Astrocyte (in vitro differentiated cells and primary cell): Measurements from ENCODE around the gene PARD3B. TPM values are rescaled to one million over a fixed set of nuclear protein-coding genes. Genes with fewer than 3 reads are reported as not detected.

Experiments
- DNase-seq: peaks from one replicate; pipeline ENCODE4 v3.0.0-alpha.2; 2010; ENCODE audit warnings: low read depth
- FAIRE-seq: peaks from 2 replicates; lab custom pipeline; 2011; peaks lifted over from hg19 to GRCh38; lab: Jason Lieb, UNC
- H2AFZ ChIP-seq: 2 replicates; pipeline ENCODE4 v1.6.0; 2012; ENCODE audit warnings: low read depth, low read length, inconsistent platforms
- H3K27ac ChIP-seq: 2 replicates; pipeline ENCODE4 v1.5.1; 2011; ENCODE audit warnings: low read depth, low read length, inconsistent platforms
- H3K27me3 ChIP-seq: 2 replicates; pipeline ENCODE4 v1.6.0; 2011; ENCODE audit warnings: low read length, inconsistent platforms; ENCODE audit not compliant: insufficient read depth
- H3K36me3 ChIP-seq: 2 replicates; pipeline ENCODE4 v1.5.1; 2011; ENCODE audit warnings: low read length, inconsistent platforms; ENCODE audit not compliant: insufficient read depth
- H3K4me1 ChIP-seq: 2 replicates; pipeline ENCODE4 v1.5.1; 2011; ENCODE audit warnings: low read length, inconsistent platforms; ENCODE audit not compliant: insufficient read depth
- H3K4me2 ChIP-seq: 2 replicates; pipeline ENCODE4 v1.6.0; 2012; ENCODE audit warnings: low read length, inconsistent platforms
- H3K4me3 ChIP-seq: 2 replicates; pipeline ENCODE4 v1.5.1; 2011; ENCODE audit warnings: low read depth, mild to moderate bottlenecking, low read length, inconsistent platforms; ENCODE audit not compliant: insufficient read depth
- H3K79me2 ChIP-seq: 2 replicates; pipeline ENCODE4 v1.6.0; 2012; ENCODE audit warnings: mild to moderate bottlenecking, low read length, inconsistent platforms; ENCODE audit not compliant: insufficient read depth
- H3K9ac ChIP-seq: 2 replicates; pipeline ENCODE4 v1.6.0; 2012; ENCODE audit warnings: mild to moderate bottlenecking, low read length, inconsistent platforms
- H3K9me3 ChIP-seq: 2 replicates; pipeline ENCODE4 v1.5.1; 2012; ENCODE audit warnings: low read depth, mild to moderate bottlenecking, low read length, inconsistent platforms; ENCODE audit not compliant: insufficient read depth
- H4K20me1 ChIP-seq: 2 replicates; pipeline ENCODE4 v1.6.0; 2012; ENCODE audit warnings: low read length, inconsistent platforms; ENCODE audit not compliant: insufficient read depth
- H3K27ac Mint-ChIP-seq: one replicate; pipeline ENCODE4 v1.8.0; 2021; ENCODE audit warnings: mild to moderate bottlenecking, mixed read lengths; ENCODE audit not compliant: unreplicated experiment
- H3K27me3 Mint-ChIP-seq: one replicate; pipeline ENCODE4 v1.8.0; 2021; ENCODE audit warnings: low read depth, mixed read lengths; ENCODE audit not compliant: unreplicated experiment
- H3K36me3 Mint-ChIP-seq: one replicate; pipeline ENCODE4 v1.8.0; 2021; ENCODE audit warnings: low read depth, mixed read lengths; ENCODE audit not compliant: unreplicated experiment
- H3K4me1 Mint-ChIP-seq: one replicate; pipeline ENCODE4 v1.8.0; 2021; ENCODE audit warnings: low read depth, mixed read lengths; ENCODE audit not compliant: unreplicated experiment
- H3K4me3 Mint-ChIP-seq: one replicate; pipeline ENCODE4 v1.8.0; 2021; ENCODE audit warnings: mild to moderate bottlenecking, moderate library complexity, mixed read lengths; ENCODE audit not compliant: unreplicated experiment
- H3K9me3 Mint-ChIP-seq: one replicate; pipeline ENCODE4 v1.8.0; 2021; ENCODE audit warnings: mild to moderate bottlenecking, mixed read lengths; ENCODE audit not compliant: unreplicated experiment
- EZH2 ChIP-seq: IDR thresholded peaks from 2 replicates; pipeline ENCODE4 v1.6.1; 2012; ENCODE audit warnings: mild to moderate bottlenecking, low read length, inconsistent platforms; ENCODE audit not compliant: insufficient read depth
- total RNA-seq: library from RNA; stranded (reverse); gene quantifications from 2 replicates; pipeline ENCODE4 v1.2.1, GENCODE V29; 2021
- TF ChIP-seq, protein P1 (sequence below): IDR thresholded peaks from 2 replicates; pipeline ENCODE4 v1.5.1; 2011; ENCODE audit warnings: low read depth, mild to moderate bottlenecking, inconsistent platforms, low read length, moderate library complexity; ENCODE audit not compliant: insufficient read depth

PARD3B gene
- total RNA-seq, 1 donor from 2014 or later = 6.5 TPM

DNA sequence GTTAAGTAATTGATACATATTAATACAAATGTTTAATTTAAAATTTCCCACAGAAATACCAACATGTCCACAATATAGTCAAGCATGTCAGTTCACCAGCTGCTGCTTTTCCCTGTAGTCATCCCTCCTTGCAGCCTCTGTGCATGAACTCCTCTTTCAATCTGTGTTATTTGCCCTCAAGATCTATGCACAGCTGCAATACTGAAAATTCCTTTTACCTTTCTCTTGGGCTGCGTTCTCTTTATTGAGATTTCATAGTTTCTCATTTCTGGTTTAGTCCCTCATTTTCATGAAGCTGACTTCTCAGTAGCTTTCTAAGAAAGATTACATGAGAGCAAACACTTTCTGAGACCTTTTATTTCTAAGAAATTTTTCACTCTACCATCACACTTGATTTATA lies 464.9 kb downstream of the PARD3B start:
- H2AFZ ChIP-seq = no peak overlapping the region
- no peak overlapping the region for H3K27ac Mint-ChIP-seq
- H3K4me3 ChIP-seq = no peak overlapping the region
- H3K4me1 ChIP-seq = no peaks in the 10 kb centered on the region
- no peaks in the 10 kb centered on the region for H3K36me3 ChIP-seq
- H3K9ac ChIP-seq = no peak overlapping the region
- no peaks in the 10 kb centered on the region for H3K36me3 Mint-ChIP-seq
- peaks cover 2% of the 10 kb centered on the region for H3K4me1 Mint-ChIP-seq
- no peaks in the 10 kb centered on the region for H3K27me3 Mint-ChIP-seq
- no peaks in the 10 kb centered on the region for H4K20me1 ChIP-seq
- no peak overlapping the region for H3K27ac ChIP-seq
- no peak overlapping the region for H3K4me3 Mint-ChIP-seq
- no peak overlapping the region for H3K4me2 ChIP-seq
- H3K9me3 Mint-ChIP-seq = no peaks in the 10 kb centered on the region
- no peaks in the 10 kb centered on the region for H3K9me3 ChIP-seq
- TF ChIP-seq, protein P1, sequence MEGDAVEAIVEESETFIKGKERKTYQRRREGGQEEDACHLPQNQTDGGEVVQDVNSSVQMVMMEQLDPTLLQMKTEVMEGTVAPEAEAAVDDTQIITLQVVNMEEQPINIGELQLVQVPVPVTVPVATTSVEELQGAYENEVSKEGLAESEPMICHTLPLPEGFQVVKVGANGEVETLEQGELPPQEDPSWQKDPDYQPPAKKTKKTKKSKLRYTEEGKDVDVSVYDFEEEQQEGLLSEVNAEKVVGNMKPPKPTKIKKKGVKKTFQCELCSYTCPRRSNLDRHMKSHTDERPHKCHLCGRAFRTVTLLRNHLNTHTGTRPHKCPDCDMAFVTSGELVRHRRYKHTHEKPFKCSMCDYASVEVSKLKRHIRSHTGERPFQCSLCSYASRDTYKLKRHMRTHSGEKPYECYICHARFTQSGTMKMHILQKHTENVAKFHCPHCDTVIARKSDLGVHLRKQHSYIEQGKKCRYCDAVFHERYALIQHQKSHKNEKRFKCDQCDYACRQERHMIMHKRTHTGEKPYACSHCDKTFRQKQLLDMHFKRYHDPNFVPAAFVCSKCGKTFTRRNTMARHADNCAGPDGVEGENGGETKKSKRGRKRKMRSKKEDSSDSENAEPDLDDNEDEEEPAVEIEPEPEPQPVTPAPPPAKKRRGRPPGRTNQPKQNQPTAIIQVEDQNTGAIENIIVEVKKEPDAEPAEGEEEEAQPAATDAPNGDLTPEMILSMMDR = no peak
- no peak for TF ChIP-seq EZH2
- no peaks in the 10 kb centered on the region for H3K79me2 ChIP-seq
- H3K27me3 ChIP-seq = no peaks in the 10 kb centered on the region
- no peak for FAIRE-seq
- DNase-seq = no peak

DNA sequence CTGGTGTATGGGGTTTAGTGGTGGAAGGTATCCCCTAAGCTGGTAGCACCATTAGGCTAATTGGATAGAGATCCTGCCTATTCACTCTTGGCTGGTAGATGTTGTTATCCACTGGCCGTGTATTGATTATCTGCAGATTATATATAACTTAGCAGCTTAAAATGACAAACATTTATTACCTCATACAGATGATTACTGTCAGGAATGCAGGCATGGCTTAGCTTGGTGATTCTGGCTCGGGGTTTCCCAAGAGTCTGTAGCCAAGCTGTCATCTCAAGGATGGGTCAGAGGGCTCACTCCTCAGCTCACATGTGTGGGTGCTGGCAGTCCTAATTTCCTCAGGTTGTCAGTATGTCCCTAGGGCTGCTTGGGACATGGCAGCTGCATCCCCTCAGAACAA lies 465.8 kb downstream of the PARD3B start:
- Mint-ChIP-seq H3K4me1 (peaks cover 2% of the 10 kb centered on the region), H3K4me3 (no peak overlapping the region), H3K27ac (no peak overlapping the region), H3K27me3 (no peaks in the 10 kb centered on the region), H3K36me3 (no peaks in the 10 kb centered on the region), H3K9me3 (no peaks in the 10 kb centered on the region)
- no peaks in the 10 kb centered on the region for H3K4me1 ChIP-seq
- TF ChIP-seq, protein P1 = no peak
- no peak for TF ChIP-seq EZH2
- no peaks in the 10 kb centered on the region for H3K79me2 ChIP-seq
- FAIRE-seq (no peak), DNase-seq (no peak)
- no peaks in the 10 kb centered on the region for H3K27me3 ChIP-seq
- no peaks in the 10 kb centered on the region for H4K20me1 ChIP-seq
- no peaks in the 10 kb centered on the region for H3K9me3 ChIP-seq
- H3K36me3 ChIP-seq = no peaks in the 10 kb centered on the region
- H2AFZ ChIP-seq = no peak overlapping the region
- H3K4me2 ChIP-seq = no peak overlapping the region
- H3K27ac ChIP-seq = no peak overlapping the region
- no peak overlapping the region for H3K4me3 ChIP-seq
- H3K9ac ChIP-seq = no peak overlapping the region

DNA sequence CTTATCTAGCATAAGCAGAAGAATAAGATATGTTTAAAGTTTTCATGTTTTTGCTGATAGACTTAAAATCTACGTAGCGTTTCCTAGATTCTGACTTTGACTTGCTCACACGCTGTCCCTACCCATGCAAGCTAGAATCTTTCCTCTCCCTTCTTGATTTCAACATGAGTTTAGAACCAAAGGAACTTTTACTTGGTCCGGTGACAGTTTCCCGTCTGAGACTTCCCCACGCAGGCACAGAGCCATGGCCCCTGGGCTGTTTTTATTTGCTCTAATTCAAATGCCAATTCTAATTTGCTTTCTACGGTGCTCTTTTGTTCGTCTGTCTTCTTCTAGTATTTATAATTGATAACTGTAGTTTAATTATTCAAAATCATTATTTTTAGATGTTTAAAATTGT lies 467.7 kb downstream of the PARD3B start:
- H2AFZ ChIP-seq = no peak overlapping the region

More for the DNA sequence above, 467.7 kb downstream of the PARD3B start:
- Histone ChIP-seq H3K79me2 (no peaks in the 10 kb centered on the region), H3K9me3 (no peaks in the 10 kb centered on the region), H3K27ac (no peak overlapping the region), H3K4me1 (no peaks in the 10 kb centered on the region), H3K27me3 (no peaks in the 10 kb centered on the region), H3K36me3 (no peaks in the 10 kb centered on the region), H4K20me1 (no peaks in the 10 kb centered on the region), H3K9ac (no peak overlapping the region), H3K4me3 (no peak overlapping the region), H3K4me2 (no peak overlapping the region)
- no peak overlapping the region for H3K4me3 Mint-ChIP-seq
- H3K36me3 Mint-ChIP-seq = no peaks in the 10 kb centered on the region
- H3K27me3 Mint-ChIP-seq = no peaks in the 10 kb centered on the region
- no peak overlapping the region for H3K27ac Mint-ChIP-seq
- no peak for FAIRE-seq
- no peak for TF ChIP-seq EZH2
- TF ChIP-seq, protein P1 = no peak
- peaks cover 2% of the 10 kb centered on the region for H3K4me1 Mint-ChIP-seq
- no peak for DNase-seq
- H3K9me3 Mint-ChIP-seq = no peaks in the 10 kb centered on the region
